CD4-positive, alpha-beta T cell treated with Interleukin-2 at 100 ng/mL for 4 hours (primary cell): ENCODE results near the gene TSHR.

Experiments
- DNase-seq: peaks from one replicate; pipeline ENCODE4 v3.0.0-alpha.2; 2020; ENCODE audit warnings: low spot score

TSHR gene

DNA sequence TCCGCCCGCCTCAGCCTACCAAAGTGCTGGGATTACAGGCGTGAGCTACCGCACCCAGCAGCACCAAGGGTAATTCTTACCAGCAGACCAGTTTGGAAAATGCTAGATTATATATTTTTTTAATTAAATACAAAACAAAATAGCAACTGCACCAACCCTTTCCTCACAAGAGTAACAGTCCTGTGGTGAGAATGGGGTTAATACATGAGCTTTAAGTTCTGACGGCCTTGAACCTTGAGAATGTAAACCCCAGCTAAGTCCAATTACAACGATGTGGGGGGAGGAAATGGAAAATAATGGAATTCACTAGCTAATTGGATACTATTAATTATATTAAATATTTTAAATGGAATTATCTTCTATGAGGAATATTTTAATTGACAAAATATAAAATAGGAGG, 183.0 kb downstream of the TSHR start:
- DNase-seq: no peak

DNA sequence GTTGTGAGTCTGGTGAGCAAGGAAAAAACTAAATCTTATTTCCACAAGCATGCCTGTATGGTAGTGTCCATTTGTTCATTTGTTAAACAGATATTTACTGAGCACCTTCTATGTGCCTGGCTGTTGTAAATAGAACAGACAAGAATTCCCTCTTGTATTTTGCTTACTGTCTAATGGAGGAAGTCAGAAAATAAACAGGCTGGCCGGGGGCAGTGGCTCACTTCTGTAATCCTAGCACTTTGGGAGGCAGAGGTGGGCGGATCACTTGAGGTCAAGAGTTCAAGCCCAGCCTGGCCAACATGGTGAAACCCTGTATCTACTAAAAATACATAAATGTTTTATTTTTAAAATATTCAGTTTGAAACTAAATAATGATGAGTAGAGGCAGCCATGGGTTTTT, 186.0 kb downstream of the TSHR start:
- DNase-seq: no peak

DNA sequence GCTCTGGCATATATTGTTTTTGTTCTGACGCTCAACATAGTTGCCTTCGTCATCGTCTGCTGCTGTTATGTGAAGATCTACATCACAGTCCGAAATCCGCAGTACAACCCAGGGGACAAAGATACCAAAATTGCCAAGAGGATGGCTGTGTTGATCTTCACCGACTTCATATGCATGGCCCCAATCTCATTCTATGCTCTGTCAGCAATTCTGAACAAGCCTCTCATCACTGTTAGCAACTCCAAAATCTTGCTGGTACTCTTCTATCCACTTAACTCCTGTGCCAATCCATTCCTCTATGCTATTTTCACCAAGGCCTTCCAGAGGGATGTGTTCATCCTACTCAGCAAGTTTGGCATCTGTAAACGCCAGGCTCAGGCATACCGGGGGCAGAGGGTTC, 188.4 kb downstream of the TSHR start:
- DNase-seq: no peak

DNA sequence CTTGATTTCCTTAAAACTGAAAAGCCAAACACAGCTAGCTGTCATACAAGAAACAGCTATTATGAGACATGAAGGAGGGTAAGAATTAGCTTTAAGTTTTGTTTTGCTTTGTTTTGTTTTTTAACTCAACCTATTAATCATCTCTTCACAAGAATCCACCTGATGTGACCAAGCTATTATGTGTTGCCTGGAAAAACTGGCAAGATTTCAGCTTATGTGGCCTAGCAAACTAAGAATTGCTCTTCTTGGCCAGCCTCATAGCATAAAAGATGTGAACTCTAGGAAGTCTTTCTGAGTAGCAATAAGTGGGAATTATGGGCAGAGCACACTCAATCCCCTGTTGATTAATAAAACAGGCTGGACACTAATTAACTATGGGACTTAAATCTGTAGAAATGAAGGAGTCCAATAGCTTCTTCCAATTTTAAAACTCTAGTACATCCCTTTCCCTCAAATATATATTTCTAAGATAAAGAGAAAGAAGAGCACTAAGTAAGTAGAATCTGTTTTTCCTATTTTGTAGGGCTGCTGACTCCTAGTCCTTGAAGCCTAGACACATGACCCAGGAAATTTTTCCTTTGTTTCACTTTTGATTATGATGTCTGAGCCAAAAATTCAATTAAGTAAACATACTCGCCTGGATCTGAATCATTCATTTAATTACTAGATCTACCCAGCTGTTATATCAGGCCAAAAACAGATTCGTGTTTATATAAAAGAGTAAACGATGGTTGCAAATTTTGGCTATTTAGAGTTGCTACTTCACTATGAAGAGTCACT, 189.6 kb downstream of the TSHR start:
- no peak for DNase-seq

GRCh38 chr14:81147140-81147897, 191.9 kb downstream of the TSHR start:
- no peak for DNase-seq

- DNase-seq: no peak
Measured at GRCh38 chr14:81148635-81149034, 193.2 kb downstream of the TSHR start.

GRCh38 chr14:81153187-81153586, 197.8 kb downstream of the TSHR start:
- DNase-seq: no peak

GRCh38 chr14:81157431-81157830, 202.0 kb downstream of the TSHR start:
- no peak for DNase-seq

DNA sequence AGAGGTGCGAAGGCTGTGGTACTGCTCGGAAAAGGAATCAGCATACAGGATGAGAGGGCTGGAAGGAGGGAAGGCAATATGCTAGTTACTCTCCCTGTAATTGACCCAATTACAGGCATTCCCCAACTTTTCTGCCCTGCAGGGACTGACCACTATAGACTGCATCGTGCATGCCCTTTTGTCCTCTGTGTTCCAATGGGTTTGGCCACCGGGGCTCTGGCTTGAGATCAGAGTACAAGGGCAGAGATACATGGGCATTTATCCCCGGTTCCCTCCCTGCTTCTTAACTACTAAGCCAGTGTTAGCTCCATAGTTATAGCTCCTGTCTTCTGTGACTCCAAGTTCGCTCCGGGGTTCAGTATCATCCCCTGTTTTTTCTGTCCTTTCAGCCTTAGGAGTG, 205.7 kb downstream of the TSHR start:
- DNase-seq: no peak

DNA sequence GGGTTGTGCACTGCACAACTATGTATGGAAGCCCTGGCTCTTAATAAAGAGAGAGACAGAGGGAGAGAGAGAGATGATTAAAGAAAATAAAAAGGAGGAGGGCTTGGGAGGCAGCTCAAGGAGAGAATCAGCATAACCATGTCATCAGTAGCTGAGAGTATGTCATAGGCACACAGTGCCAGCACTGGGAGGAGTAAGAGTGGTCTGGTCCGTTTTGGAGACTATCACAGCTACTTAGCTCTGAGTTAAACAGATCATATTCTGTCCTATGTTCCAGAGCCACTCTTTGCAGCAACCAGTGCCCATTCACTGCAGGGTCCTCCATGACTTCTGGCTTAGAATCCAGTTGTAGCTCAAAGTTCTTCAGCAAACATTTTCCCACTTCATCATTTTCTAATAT, 206.3 kb downstream of the TSHR start:
- DNase-seq: no peak

DNA sequence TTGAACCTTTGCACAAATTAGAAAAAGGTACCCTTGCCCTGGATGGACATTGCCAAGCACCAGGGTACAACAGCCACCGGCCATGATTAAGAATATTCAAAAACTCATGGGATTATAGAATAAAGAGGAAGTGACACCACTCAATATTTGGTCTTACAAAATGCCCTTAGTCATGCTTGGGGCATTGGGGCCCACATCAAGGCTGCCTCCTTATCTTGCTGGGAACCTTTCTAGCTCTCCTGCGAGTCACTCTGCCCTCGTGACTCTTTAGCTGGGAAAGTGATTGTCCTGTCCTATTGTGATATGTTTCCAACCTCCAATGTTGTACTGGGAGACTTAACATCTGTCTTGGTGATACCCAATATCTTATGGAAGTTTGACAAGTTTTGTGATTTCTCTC, 207.5 kb downstream of the TSHR start:
- no peak for DNase-seq

GRCh38 chr14:81164167-81164774, 208.8 kb downstream of the TSHR start:
- peak; percentile 53 for DNase-seq

- DNase-seq: no peak
Measured at GRCh38 chr14:81165188-81165587, 209.8 kb downstream of the TSHR start.

GRCh38 chr14:81166121-81166520, 210.7 kb downstream of the TSHR start:
- no peak for DNase-seq

DNA sequence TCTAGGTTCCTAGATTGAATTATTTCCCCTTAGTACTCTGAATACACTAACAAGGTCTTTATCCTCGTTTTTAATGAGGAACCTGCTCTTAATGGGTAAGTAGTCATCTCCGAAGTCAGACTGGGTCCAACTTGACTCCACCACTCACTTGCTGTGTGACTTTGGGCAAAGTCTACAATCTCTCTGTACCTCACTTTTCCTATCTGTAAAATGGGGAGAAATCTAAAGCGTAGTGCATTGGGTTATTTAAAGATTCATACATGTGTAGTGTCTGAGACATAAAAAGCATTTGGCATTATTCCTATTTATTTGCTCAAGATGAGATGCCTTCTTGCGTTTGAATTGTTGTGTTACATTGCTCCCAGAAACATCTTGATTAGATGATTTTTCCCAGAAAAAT, 213.8 kb downstream of the TSHR start:
- no peak for DNase-seq

DNA sequence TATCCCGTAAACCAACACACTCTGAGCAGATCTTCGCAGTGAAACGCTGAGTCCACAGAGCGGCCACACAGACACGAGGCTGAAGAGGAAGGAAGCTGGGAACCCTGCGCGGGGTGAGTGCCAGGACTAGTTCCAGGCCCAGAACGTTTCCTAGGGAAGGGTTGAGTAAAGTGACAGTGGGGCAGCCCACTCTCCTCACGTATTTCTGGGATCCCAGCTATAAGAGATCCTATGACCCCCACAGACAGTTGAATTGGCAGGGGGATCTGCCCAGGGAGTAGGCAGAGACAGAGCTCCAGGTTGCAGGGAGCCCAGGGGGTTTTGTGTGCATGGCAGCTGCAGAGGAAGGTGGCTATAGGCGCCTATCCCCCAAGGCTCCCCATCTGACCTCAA, 214.3 kb downstream of the TSHR start:
- DNase-seq: no peak

DNA sequence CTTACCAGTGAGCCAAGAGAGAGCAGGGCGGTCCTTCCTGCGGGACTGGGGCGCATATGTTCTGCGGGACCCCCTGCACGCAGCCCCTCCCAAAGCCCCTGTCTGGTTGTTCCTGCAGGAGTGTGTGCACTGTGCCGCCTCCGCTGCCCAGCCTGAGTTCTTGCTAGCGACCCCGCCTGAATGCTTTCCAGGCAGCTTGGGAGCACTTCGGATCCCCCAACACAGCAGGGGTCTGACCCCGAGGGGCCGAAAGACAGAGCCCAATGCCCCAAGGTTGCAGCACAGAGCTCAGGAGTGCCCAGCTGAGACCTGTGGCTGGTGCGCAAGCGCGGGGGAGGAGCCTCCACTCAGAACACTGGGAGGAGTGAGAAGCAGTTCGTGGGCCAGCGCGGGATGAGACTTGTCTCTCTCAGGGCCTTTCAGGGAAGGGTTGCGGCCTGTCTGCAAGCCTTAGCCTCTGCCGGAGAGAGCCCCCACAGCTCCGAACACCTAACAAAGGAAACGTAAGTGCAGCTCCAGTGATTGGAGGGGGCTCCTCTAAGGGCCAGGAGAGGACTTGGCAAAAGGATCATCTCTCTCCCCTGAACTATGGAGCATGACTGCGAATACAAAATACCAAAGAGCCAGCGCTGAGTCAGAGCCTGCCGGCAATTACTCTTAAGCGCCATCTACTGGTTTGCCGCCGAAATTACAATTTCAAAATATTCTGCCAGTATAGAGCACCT, 214.8 kb downstream of the TSHR start:
- DNase-seq: peak; percentile 91

GRCh38 chr14:81170829-81171195, 215.4 kb downstream of the TSHR start:
- DNase-seq: no peak

- DNase-seq: no peak
Measured at GRCh38 chr14:81172353-81172752, 216.9 kb downstream of the TSHR start.

DNA sequence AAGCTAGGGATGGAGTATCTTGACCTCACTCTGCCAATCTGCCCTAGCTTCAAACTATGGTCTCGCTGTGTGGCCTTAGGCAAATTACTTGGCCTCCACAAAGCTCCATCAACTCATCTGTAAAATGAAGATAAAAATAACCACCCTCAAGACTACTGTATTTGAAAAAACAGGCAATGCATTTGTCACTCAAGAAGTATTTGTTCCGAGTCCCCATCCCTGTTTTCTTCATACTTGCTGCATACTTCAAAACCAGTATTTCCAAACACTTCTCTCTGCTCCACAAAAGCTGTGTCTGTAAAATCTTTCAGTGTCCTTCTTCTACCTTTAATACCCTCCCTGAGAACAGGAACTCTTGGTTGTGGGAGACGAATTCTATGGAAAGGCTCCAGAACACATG, 217.5 kb downstream of the TSHR start:
- DNase-seq: no peak

GRCh38 chr14:81176241-81176640, 220.8 kb downstream of the TSHR start:
- DNase-seq: peak; percentile 13

GRCh38 chr14:81177225-81177624, 221.8 kb downstream of the TSHR start:
- DNase-seq: no peak

- DNase-seq: no peak
Measured at GRCh38 chr14:81178063-81178462, 222.6 kb downstream of the TSHR start.
